Measurements from ENCODE around the gene HLA-DOB. TPM values are rescaled to one million over a fixed set of nuclear protein-coding genes. Genes with fewer than 3 reads are reported as not detected.

The HLA-DOB gene
- total and polyA plus RNA-seq, 2 of the 13 experiments (the other 11 are each of a cell fraction or from before 2014, with no cell fraction given): not detected

DNA sequence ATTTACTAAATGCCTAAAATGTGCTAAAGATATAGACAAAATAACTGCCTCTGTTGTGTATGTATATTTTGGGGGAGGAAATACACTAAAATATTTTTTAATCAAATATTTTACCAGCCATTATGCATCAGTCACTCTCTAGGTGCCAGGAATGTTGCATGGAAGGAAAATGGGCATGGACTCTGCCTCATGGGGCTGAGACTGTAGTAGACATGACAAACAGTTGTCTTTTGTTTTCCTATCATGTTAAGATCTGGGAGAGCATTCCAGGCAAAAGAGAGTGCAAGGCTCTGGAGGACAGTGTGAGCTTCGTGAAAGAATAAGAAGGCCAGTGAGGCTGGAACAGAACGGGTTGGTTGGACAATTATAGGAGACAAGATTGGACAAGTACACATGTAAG lies 26.5 kb downstream of the HLA-DOB start:
- H3K4me3 ChIP-seq (replicated peaks in 1 of 3; ENCODE audit: insufficient read depth in 1 of 3, low read depth in 2 of 3, low read length in 3 of 3): no peak overlapping the region
- DNase-seq (ENCODE audit: low spot score): peak; percentile 59
- intact Hi-C loops (cut with micrococcal nuclease; ENCODE audit: unreplicated experiment) (loop anchor here (10.0 kb wide), 1 partner anchor 546 kb away; no protein-coding TSS in a partner anchor), in situ Hi-C loops (cut with HindIII; ENCODE audit: extremely low pct_ligation_motif_present, low pct_unique_long_range_greater_than_20kb) (loop anchor here (10.0 to 25.0 kb wide), 2 partner anchors 546 to 703 kb away; no protein-coding TSS in a partner anchor)
- peak; percentile 72 for ATAC-seq
- no TSS peak for BruUV-seq (replicated peaks)
- H3K4me1 ChIP-seq (ENCODE audit: insufficient read depth, low read length): peaks cover 7% of the 10 kb centered on the region; the same call in 1 of the 2 replicates
- peaks cover 0 to 37% of the 10 kb centered on the region in 2 experiments; a peak in 4 of 5 replicates for H3K27me3 ChIP-seq (ENCODE audit: control insufficient read depth in 1 of 2, insufficient read depth in 2 of 2, low read length in 2 of 2)
- H3K4me2 ChIP-seq (ENCODE audit: low read depth, low read length): no peak overlapping the region
- TF ChIP-seq GZF1 (CRISPR knock-in tag; IDR thresholded peaks at IDR 0.05) (no peak), HMG20A (CRISPR knock-in tag; IDR thresholded peaks at IDR 0.05; ENCODE audit: borderline replicate concordance) (no peak), SOX5 (CRISPR knock-in tag; IDR thresholded peaks at IDR 0.05; ENCODE audit: borderline replicate concordance) (peak; percentile 30; the same call in 1 of the 2 replicates), TBL1XR1 (IDR thresholded peaks at IDR 0.05; ENCODE audit: borderline replicate concordance, low read length, partially characterized antibody) (no peak), SOX13 (IDR thresholded peaks at IDR 0.05) (no peak), SOX13 (CRISPR knock-in tag; conservative IDR thresholded peaks at IDR 0.05 in 1 of 2, IDR thresholded peaks at IDR 0.05 in 1 of 2) (peak in 1 of 2 experiments; percentile 45; a peak in 2 of 4 replicates), FOSL2 (CRISPR knock-in tag; IDR thresholded peaks at IDR 0.05) (peak; percentile 58), TEAD3 (CRISPR knock-in tag; optimal IDR thresholded peaks at IDR 0.05; ENCODE audit: borderline replicate concordance) (peak; percentile 77), NCOA1 (CRISPR knock-in tag; IDR thresholded peaks at IDR 0.05) (no peak), ZNF761 (CRISPR knock-in tag; conservative IDR thresholded peaks at IDR 0.05) (no peak)
- TF ChIP-seq, protein P1, sequence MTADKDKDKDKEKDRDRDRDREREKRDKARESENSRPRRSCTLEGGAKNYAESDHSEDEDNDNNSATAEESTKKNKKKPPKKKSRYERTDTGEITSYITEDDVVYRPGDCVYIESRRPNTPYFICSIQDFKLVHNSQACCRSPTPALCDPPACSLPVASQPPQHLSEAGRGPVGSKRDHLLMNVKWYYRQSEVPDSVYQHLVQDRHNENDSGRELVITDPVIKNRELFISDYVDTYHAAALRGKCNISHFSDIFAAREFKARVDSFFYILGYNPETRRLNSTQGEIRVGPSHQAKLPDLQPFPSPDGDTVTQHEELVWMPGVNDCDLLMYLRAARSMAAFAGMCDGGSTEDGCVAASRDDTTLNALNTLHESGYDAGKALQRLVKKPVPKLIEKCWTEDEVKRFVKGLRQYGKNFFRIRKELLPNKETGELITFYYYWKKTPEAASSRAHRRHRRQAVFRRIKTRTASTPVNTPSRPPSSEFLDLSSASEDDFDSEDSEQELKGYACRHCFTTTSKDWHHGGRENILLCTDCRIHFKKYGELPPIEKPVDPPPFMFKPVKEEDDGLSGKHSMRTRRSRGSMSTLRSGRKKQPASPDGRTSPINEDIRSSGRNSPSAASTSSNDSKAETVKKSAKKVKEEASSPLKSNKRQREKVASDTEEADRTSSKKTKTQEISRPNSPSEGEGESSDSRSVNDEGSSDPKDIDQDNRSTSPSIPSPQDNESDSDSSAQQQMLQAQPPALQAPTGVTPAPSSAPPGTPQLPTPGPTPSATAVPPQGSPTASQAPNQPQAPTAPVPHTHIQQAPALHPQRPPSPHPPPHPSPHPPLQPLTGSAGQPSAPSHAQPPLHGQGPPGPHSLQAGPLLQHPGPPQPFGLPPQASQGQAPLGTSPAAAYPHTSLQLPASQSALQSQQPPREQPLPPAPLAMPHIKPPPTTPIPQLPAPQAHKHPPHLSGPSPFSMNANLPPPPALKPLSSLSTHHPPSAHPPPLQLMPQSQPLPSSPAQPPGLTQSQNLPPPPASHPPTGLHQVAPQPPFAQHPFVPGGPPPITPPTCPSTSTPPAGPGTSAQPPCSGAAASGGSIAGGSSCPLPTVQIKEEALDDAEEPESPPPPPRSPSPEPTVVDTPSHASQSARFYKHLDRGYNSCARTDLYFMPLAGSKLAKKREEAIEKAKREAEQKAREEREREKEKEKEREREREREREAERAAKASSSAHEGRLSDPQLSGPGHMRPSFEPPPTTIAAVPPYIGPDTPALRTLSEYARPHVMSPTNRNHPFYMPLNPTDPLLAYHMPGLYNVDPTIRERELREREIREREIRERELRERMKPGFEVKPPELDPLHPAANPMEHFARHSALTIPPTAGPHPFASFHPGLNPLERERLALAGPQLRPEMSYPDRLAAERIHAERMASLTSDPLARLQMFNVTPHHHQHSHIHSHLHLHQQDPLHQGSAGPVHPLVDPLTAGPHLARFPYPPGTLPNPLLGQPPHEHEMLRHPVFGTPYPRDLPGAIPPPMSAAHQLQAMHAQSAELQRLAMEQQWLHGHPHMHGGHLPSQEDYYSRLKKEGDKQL (CRISPR knock-in tag; IDR thresholded peaks at IDR 0.05; ENCODE audit: low read depth): no peak
- TF ChIP-seq, protein P2, sequence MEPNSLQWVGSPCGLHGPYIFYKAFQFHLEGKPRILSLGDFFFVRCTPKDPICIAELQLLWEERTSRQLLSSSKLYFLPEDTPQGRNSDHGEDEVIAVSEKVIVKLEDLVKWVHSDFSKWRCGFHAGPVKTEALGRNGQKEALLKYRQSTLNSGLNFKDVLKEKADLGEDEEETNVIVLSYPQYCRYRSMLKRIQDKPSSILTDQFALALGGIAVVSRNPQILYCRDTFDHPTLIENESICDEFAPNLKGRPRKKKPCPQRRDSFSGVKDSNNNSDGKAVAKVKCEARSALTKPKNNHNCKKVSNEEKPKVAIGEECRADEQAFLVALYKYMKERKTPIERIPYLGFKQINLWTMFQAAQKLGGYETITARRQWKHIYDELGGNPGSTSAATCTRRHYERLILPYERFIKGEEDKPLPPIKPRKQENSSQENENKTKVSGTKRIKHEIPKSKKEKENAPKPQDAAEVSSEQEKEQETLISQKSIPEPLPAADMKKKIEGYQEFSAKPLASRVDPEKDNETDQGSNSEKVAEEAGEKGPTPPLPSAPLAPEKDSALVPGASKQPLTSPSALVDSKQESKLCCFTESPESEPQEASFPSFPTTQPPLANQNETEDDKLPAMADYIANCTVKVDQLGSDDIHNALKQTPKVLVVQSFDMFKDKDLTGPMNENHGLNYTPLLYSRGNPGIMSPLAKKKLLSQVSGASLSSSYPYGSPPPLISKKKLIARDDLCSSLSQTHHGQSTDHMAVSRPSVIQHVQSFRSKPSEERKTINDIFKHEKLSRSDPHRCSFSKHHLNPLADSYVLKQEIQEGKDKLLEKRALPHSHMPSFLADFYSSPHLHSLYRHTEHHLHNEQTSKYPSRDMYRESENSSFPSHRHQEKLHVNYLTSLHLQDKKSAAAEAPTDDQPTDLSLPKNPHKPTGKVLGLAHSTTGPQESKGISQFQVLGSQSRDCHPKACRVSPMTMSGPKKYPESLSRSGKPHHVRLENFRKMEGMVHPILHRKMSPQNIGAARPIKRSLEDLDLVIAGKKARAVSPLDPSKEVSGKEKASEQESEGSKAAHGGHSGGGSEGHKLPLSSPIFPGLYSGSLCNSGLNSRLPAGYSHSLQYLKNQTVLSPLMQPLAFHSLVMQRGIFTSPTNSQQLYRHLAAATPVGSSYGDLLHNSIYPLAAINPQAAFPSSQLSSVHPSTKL (CRISPR knock-in tag; IDR thresholded peaks at IDR 0.05): peak; percentile 17; the same call in 1 of the 2 replicates
- 1% methylated on average over 2 of the region's 2 CpGs for WGBS (ENCODE audit: low lambda C conversion rate)
- H3K36me3 ChIP-seq (replicated peaks in 1 of 2; ENCODE audit: control insufficient read depth in 1 of 2, insufficient read depth in 2 of 2, low read length in 2 of 2): no peaks in the 10 kb centered on the region
- H3K9me3 ChIP-seq (ENCODE audit: low read length): no peaks in the 10 kb centered on the region
- peak; percentile 55 for FAIRE-seq
- H3K79me2 ChIP-seq (ENCODE audit: insufficient read depth, low read length): no peaks in the 10 kb centered on the region
- H3K9ac ChIP-seq (ENCODE audit: insufficient read depth, low read depth, low read length): no peak overlapping the region
- H3K27ac ChIP-seq (ENCODE audit: extremely low read length, insufficient read depth, low read length): no peak overlapping the region
- ChIA-PET CTCF (ENCODE audit: low intra/inter-chr PET ratio, low total read pairs) (no interaction called here), POLR2A (no interaction called here)
- no peak overlapping the region for H2AFZ ChIP-seq (ENCODE audit: low read length)
- H4K20me1 ChIP-seq (ENCODE audit: insufficient read depth, low read length): no peaks in the 10 kb centered on the region

Measured in HepG2 (cell line).